Right cardiac atrium (tissue), 5 donors: Measurements from ENCODE around the gene AGO4. TPM values are rescaled to one million over a fixed set of nuclear protein-coding genes. Genes with fewer than 3 reads are reported as not detected.

Experiments used
- ATAC-seq, 2 donors: fragments of 200-7000 bp; cut with Tn5 transposase; one replicate each; pipeline versions ENCODE4 v1.8.0 to v1.9.1; 2020; ENCODE audit warnings: moderate library complexity in 2 of 2, mild to moderate bottlenecking in 1 of 2
- DNase-seq, 3 donors: peaks; one replicate each; pipeline ENCODE4 v3.0.0-alpha.2; 2020
- H3K27ac ChIP-seq: one replicate; pipeline ENCODE4 v1.5.1; 2013; ENCODE audit warnings: mild to moderate bottlenecking, low read length, control low read depth, moderate library complexity
- H3K27me3 ChIP-seq: one replicate; pipeline ENCODE4 v1.6.1; 2013; ENCODE audit not compliant: control insufficient read depth, insufficient read depth
- H3K4me1 ChIP-seq: one replicate; pipeline ENCODE4 v1.6.1; 2013; ENCODE audit warnings: low read length; ENCODE audit not compliant: control insufficient read depth, insufficient read depth
- H3K4me3 ChIP-seq: one replicate; pipeline ENCODE4 v1.5.1; 2013; ENCODE audit warnings: low read length, control low read depth
- H3K9me3 ChIP-seq: one replicate; pipeline ENCODE4 v1.6.1; 2013; ENCODE audit warnings: low read length; ENCODE audit not compliant: control insufficient read depth
- WGBS: extraction: QIAGEN DNeasy Blood & Tissue Kit; methylation state at CpG from one replicate; pipeline ENCODE4 v1.1.7; 2013; 5-methylcytosine and 5-hydroxymethylcytosine counted together
- intact Hi-C, 4 donors: fragments of 100-400 bp; cut with DNase I; formaldehyde crosslinking; loops; one replicate each; pipeline versions ENCODE4 v1.11.0 to v1.14.0; 2022 to 2023
- polyA plus RNA-seq: library from polyadenylated mRNA; stranded (reverse); fragments of 200-250 nt; gene quantifications from one replicate; pipeline ENCODE4 v1.2.3, GENCODE V29; 2013
- total RNA-seq, 4 donors: library from RNA; stranded (reverse); fragmentation: NEBNext Ultra II Directional; extraction: Animal tissue kit (Norgen Biotek cat#: 25700); gene quantifications; one replicate each; pipeline ENCODE4 v1.2.1, GENCODE V29; 2021
- donor health status: healthy with polysubstance abuse.
- donor health status: DM: no; HTN: yes; CAD: no.
- donor health status: DM: no; HTN: no; CAD: no.
- donor health status: DM: no; HTN: yes; CAD: no; lungs with severe emphysema.
- donor health status: DM: yes; HTN: yes; CAD: no.

AGO4 gene
- total and polyA plus RNA-seq, 5 donors, result 8.5 to 22.9 (median 19.4) TPM

- H3K4me3 ChIP-seq, result no peak overlapping the region
- DNase-seq, result no peak
- no peaks in the 10 kb centered on the region for H3K9me3 ChIP-seq
- no peak overlapping the region for H3K27ac ChIP-seq
- peaks cover 4% of the 10 kb centered on the region for H3K4me1 ChIP-seq
- intact Hi-C loops, result no loop called here
- no peaks in the 10 kb centered on the region for H3K27me3 ChIP-seq
- ATAC-seq, result no peak
- WGBS, result 85% methylated on average over 2 of the region's 2 CpGs
Measured at GRCh38 chr1:35850051-35850450, 42.2 kb downstream of the AGO4 start.

- no peak overlapping the region for H3K4me3 ChIP-seq
- ATAC-seq (no peak), DNase-seq (no peak)
- peaks cover 4% of the 10 kb centered on the region for H3K4me1 ChIP-seq
- WGBS, result 78% methylated on average over 5 of the region's 5 CpGs
- intact Hi-C loops, result no loop called here
- no peaks in the 10 kb centered on the region for H3K27me3 ChIP-seq
- H3K9me3 ChIP-seq, result no peaks in the 10 kb centered on the region
- peak overlapping the region; percentile 84 for H3K27ac ChIP-seq
Measured at GRCh38 chr1:35850716-35851115, 42.9 kb downstream of the AGO4 start.

- no peak for DNase-seq
- Histone ChIP-seq H3K27me3 (no peaks in the 10 kb centered on the region), H3K4me1 (peaks cover 4% of the 10 kb centered on the region), H3K27ac (peak overlapping the region; percentile 77), H3K9me3 (no peaks in the 10 kb centered on the region), H3K4me3 (no peak overlapping the region)
- intact Hi-C loops, result no loop called here
- WGBS, result 37% methylated on average over 3 of the region's 3 CpGs
- ATAC-seq, result peak; percentile 61 to 76
Measured at GRCh38 chr1:35851132-35851869, 43.5 kb downstream of the AGO4 start.

- no peak for ATAC-seq
- intact Hi-C loops, result no loop called here
- Histone ChIP-seq H3K4me1 (peaks cover 4% of the 10 kb centered on the region), H3K27me3 (no peaks in the 10 kb centered on the region), H3K9me3 (no peaks in the 10 kb centered on the region), H3K27ac (no peak overlapping the region), H3K4me3 (no peak overlapping the region)
- DNase-seq, result no peak
- WGBS, result 40% methylated on average over 2 of the region's 2 CpGs
Measured at GRCh38 chr1:35852241-35852640, 44.4 kb downstream of the AGO4 start.

GRCh38 chr1:35854989-35855700 is 47.3 kb downstream of the AGO4 start:
- no peak for ATAC-seq
- intact Hi-C loops, result no loop called here
- DNase-seq, result no peak
- no peaks in the 10 kb centered on the region for H3K9me3 ChIP-seq
- no peaks in the 10 kb centered on the region for H3K27me3 ChIP-seq
- no peak overlapping the region for H3K4me3 ChIP-seq
- no peak overlapping the region for H3K27ac ChIP-seq
- peaks cover 4% of the 10 kb centered on the region for H3K4me1 ChIP-seq
- 71% methylated on average over 9 of the region's 9 CpGs for WGBS

- H3K4me1 ChIP-seq, result no peaks in the 10 kb centered on the region
- WGBS, result 49% methylated on average over 1 of the region's 1 CpG
- ATAC-seq (no peak), DNase-seq (no peak)
- H3K9me3 ChIP-seq, result no peaks in the 10 kb centered on the region
- peak overlapping the region; percentile 25 for H3K27ac ChIP-seq
- intact Hi-C loops, result no loop called here
- no peak overlapping the region for H3K4me3 ChIP-seq
- no peaks in the 10 kb centered on the region for H3K27me3 ChIP-seq
Measured at GRCh38 chr1:35856964-35857363, 49.1 kb downstream of the AGO4 start.

- DNase-seq, result no peak
- H3K4me3 ChIP-seq, result no peak overlapping the region
- H3K9me3 ChIP-seq, result no peaks in the 10 kb centered on the region
- no peak overlapping the region for H3K27ac ChIP-seq
- no peaks in the 10 kb centered on the region for H3K27me3 ChIP-seq
- H3K4me1 ChIP-seq, result no peaks in the 10 kb centered on the region
- intact Hi-C loops, result no loop called here
- ATAC-seq, result no peak
Measured at GRCh38 chr1:35857830-35858229, 50.0 kb downstream of the AGO4 start.

- H3K4me1 ChIP-seq, result peaks cover 2% of the 10 kb centered on the region
- H3K27ac ChIP-seq, result no peak overlapping the region
- no peak overlapping the region for H3K4me3 ChIP-seq
- H3K27me3 ChIP-seq, result no peaks in the 10 kb centered on the region
- ATAC-seq (no peak), DNase-seq (no peak)
- intact Hi-C loops, result no loop called here
- WGBS, result 80% methylated on average over 3 of the region's 3 CpGs
- no peaks in the 10 kb centered on the region for H3K9me3 ChIP-seq
Measured at GRCh38 chr1:35860696-35861095, 52.9 kb downstream of the AGO4 start.

- no peak for ATAC-seq
- no peaks in the 10 kb centered on the region for H3K9me3 ChIP-seq
- peaks cover 2% of the 10 kb centered on the region for H3K4me1 ChIP-seq
- H3K27ac ChIP-seq, result no peak overlapping the region
- DNase-seq, result no peak
- no peak overlapping the region for H3K4me3 ChIP-seq
- H3K27me3 ChIP-seq, result no peaks in the 10 kb centered on the region
- intact Hi-C loops, result no loop called here
- 94% methylated on average over 1 of the region's 1 CpG for WGBS
Measured at GRCh38 chr1:35863136-35863535, 55.3 kb downstream of the AGO4 start.

- no peaks in the 10 kb centered on the region for H3K27me3 ChIP-seq
- ATAC-seq (no peak), DNase-seq (no peak)
- H3K27ac ChIP-seq, result no peak overlapping the region
- WGBS, result 44% methylated on average over 3 of the region's 3 CpGs
- intact Hi-C loops, result no loop called here
- H3K4me3 ChIP-seq, result no peak overlapping the region
- no peaks in the 10 kb centered on the region for H3K9me3 ChIP-seq
- peaks cover 2% of the 10 kb centered on the region for H3K4me1 ChIP-seq
Measured at GRCh38 chr1:35863881-35864625, 56.2 kb downstream of the AGO4 start.

- intact Hi-C loops, result no loop called here
- Histone ChIP-seq H3K27me3 (no peaks in the 10 kb centered on the region), H3K9me3 (no peaks in the 10 kb centered on the region), H3K4me1 (peaks cover 2% of the 10 kb centered on the region), H3K27ac (no peak overlapping the region), H3K4me3 (no peak overlapping the region)
- WGBS, result 77% methylated on average over 5 of the region's 5 CpGs
- peak; percentile 44 to 58 for ATAC-seq
- no peak for DNase-seq
Measured at GRCh38 chr1:35864813-35865212, 57.0 kb downstream of the AGO4 start.
